ENCODE data around the gene TIMM50. TPM values are rescaled to one million over a fixed set of nuclear protein-coding genes. Genes with fewer than 3 reads are reported as not detected.

Gene TIMM50
- total RNA-seq, result 48.8 and 49.6 TPM in 2 replicates

DNA sequence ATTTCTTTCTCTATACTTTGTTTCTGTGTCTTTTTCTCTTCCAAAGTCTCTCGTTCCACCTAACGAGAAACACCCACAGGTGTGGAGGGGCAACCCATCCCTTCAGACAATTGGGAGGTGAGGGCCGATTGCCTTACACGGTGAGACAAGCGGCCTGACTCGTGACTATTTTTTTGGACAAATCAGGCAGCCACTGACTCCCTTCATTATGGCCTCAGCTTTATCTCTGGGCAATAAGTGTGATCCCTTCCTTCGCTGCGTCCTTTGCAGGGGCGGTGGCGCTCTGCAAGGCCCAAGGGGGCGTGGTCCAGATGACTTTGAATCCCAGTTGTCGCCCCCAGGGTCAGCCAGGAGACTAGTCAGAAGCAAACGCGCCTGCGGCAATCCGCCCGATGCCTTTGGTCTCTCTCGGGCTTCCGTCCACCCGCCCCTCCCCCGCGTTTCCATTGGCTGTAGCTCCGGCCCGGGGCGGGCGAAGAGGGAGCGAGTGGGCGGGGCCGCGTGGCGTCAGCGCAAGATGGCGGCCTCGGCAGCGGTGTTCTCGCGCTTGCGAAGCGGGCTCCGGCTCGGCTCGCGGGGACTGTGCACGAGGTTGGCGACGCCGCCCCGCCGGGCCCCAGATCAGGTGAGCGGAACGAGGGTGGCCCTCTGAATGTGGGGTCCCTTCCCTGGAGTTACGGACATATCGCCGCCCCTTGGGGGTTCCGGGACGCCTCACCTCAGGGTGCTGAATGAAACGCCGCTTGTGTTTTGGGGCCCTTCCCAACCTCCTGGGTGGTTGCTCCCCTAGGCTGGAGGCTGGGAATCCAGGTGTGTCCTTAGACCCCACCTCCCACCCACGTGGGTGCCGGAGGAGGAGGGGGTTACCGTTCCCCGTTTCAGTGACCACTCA lies at the start of gene TIMM50:
Gene TIMM50 (plus strand): TSS at position 502 of the 892 bp plus-strand sequence. CDS start 16 bp downstream, at position 518.
- peak; percentile 94 for DNase-seq (ENCODE audit: low read depth)
- TF ChIP-seq CTCF (IDR thresholded peaks at IDR 0.05; ENCODE audit: insufficient read depth, low read depth, low read length), result no peak
- peak within 1 kb of the TSS; percentile 93 for H3K4me3 ChIP-seq (ENCODE audit: low read depth, low read length)

GRCh38 chr19:39432677-39433025 lies 48.0 kb upstream of the TIMM50 start:
- no peak overlapping the region for H3K4me3 ChIP-seq (ENCODE audit: low read depth, low read length)
- no peak for TF ChIP-seq CTCF (IDR thresholded peaks at IDR 0.05; ENCODE audit: insufficient read depth, low read depth, low read length)
- DNase-seq (ENCODE audit: low read depth), result no peak

GRCh38 chr19:39433480-39434079 lies 47.1 kb upstream of the TIMM50 start:
- TF ChIP-seq CTCF (IDR thresholded peaks at IDR 0.05; ENCODE audit: insufficient read depth, low read depth, low read length), result no peak
- no peak overlapping the region for H3K4me3 ChIP-seq (ENCODE audit: low read depth, low read length)
- no peak for DNase-seq (ENCODE audit: low read depth)

- peak overlapping the region; percentile 73 for H3K4me3 ChIP-seq (ENCODE audit: low read depth, low read length)
- no peak for DNase-seq (ENCODE audit: low read depth)
- no peak for TF ChIP-seq CTCF (IDR thresholded peaks at IDR 0.05; ENCODE audit: insufficient read depth, low read depth, low read length)
Measured at GRCh38 chr19:39434123-39435076, 46.2 kb upstream of the TIMM50 start.

DNA sequence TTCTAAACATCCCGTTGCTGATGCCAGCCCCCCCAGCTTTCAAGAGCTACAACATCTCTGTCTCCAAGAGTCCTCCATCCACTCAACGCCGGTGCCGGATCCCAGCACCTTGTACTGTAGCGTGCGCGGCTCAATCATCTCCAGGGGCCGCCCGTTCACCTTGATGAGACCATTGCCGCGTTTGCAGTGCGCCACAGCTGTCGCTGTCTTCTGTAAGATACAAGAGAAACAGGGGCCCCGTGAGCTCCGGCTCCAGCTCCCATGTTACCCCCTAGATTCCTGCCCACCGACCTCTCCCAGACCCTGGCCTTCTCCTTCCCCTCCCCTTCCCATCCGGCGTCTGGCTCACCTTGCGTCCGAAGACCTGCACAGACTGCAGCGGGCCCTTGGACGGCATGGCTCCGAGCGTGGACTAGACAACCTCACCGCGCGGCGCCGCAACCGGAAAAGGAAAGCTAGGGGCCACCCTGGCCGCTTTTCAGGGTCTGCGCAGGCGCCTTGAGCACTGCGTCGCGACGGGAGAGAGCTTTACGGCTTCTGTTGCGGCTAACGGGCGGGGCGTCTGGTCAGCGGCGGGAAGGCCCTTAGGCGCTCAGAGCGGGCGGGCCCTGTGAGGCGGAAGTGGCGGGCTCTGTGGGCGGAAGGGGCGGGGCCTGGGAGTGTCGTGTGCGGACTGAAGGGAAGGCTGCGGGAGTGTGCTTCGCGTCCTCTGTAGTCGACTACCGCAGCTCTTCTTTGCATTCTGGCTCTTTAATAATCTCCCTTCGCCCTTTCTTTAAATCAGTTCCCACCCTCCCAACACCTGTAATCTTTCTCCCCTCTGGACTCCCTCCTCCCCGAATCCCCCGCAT lies 44.9 kb upstream of the TIMM50 start, which contains the start of gene RPS16:
Gene RPS16 (minus strand): TSS at position 451 of the 851 bp plus-strand sequence. CDS start 54 bp downstream, at position 397.
- no peak for TF ChIP-seq CTCF (IDR thresholded peaks at IDR 0.05; ENCODE audit: insufficient read depth, low read depth, low read length)
- peak; percentile 98 for DNase-seq (ENCODE audit: low read depth)
- peak within 1 kb of the TSS; percentile 73 for H3K4me3 ChIP-seq (ENCODE audit: low read depth, low read length)

Measured in fibroblast of villous mesenchyme (primary cell).